OCI-LY7 (cell line): ENCODE data around the gene FAT4.

Source experiments
- CTCF ChIP-seq: fragments of 200-600 bp; sonication (generic); conservative IDR thresholded peaks from 2 replicates; pipeline ENCODE4 v1.5.1; 2014; ENCODE audit warnings: mild to moderate bottlenecking, antibody characterized with exemption, low read length, moderate library complexity, mixed read lengths
- EZH2phosphoT487 ChIP-seq: fragments of 200-600 bp; sonication (generic); IDR thresholded peaks from 2 replicates; pipeline ENCODE4 v1.6.1; 2018; ENCODE audit warnings: low read depth, borderline replicate concordance, mild to moderate bottlenecking, mixed run types, antibody characterized with exemption, low read length, moderate library complexity, mixed read lengths

- TF ChIP-seq CTCF (peak; percentile 90), EZH2phosphoT487 (no peak)
Observed at GRCh38 chr4:125313497-125313896, 1.3 kb upstream of the FAT4 start.
